Measurements from ENCODE around the gene ZNF701. TPM values are rescaled to one million over a fixed set of nuclear protein-coding genes. Genes with fewer than 3 reads are reported as not detected.
"Not testable (repeated sequence)": the region's sequence is repeated elsewhere in the genome, so short reads cannot be mapped to it uniquely, and the experiment has no call there.

The ZNF701 gene
- total RNA-seq, 6 donors from 2014 or later = 6.8 to 25.3 (median 16.0) TPM

GRCh38 chr19:52554216-52554971, 15.7 kb upstream of the ZNF701 start:
- ATAC-seq (ENCODE audit: low FRiP score in 2 of 2) (no peak), DNase-seq (no peak)
- WGBS, 2 donors = 95 to 97% methylated on average over 15 of the region's 15 CpGs
- H3K27me3 ChIP-seq = no peaks in the 10 kb centered on the region
- TF ChIP-seq POLR2A (IDR thresholded peaks at IDR 0.05) (no peak), POLR2AphosphoS5 (IDR thresholded peaks at IDR 0.05) (no peak), EP300 (IDR thresholded peaks at IDR 0.05) (no peak)
- TF ChIP-seq, protein P1, sequence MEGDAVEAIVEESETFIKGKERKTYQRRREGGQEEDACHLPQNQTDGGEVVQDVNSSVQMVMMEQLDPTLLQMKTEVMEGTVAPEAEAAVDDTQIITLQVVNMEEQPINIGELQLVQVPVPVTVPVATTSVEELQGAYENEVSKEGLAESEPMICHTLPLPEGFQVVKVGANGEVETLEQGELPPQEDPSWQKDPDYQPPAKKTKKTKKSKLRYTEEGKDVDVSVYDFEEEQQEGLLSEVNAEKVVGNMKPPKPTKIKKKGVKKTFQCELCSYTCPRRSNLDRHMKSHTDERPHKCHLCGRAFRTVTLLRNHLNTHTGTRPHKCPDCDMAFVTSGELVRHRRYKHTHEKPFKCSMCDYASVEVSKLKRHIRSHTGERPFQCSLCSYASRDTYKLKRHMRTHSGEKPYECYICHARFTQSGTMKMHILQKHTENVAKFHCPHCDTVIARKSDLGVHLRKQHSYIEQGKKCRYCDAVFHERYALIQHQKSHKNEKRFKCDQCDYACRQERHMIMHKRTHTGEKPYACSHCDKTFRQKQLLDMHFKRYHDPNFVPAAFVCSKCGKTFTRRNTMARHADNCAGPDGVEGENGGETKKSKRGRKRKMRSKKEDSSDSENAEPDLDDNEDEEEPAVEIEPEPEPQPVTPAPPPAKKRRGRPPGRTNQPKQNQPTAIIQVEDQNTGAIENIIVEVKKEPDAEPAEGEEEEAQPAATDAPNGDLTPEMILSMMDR (IDR thresholded peaks at IDR 0.05) = no peak
- H3K36me3 ChIP-seq = peaks cover 16 to 78% (median 72%) of the 10 kb centered on the region in 4 donors
- H3K4me1 ChIP-seq = no peaks in the 10 kb centered on the region
- no peak overlapping the region for H3K27ac ChIP-seq
- H3K4me3 ChIP-seq = no peak overlapping the region
- H3K9me3 ChIP-seq = peaks cover 53 to 98% (median 95%) of the 10 kb centered on the region in 4 donors

DNA sequence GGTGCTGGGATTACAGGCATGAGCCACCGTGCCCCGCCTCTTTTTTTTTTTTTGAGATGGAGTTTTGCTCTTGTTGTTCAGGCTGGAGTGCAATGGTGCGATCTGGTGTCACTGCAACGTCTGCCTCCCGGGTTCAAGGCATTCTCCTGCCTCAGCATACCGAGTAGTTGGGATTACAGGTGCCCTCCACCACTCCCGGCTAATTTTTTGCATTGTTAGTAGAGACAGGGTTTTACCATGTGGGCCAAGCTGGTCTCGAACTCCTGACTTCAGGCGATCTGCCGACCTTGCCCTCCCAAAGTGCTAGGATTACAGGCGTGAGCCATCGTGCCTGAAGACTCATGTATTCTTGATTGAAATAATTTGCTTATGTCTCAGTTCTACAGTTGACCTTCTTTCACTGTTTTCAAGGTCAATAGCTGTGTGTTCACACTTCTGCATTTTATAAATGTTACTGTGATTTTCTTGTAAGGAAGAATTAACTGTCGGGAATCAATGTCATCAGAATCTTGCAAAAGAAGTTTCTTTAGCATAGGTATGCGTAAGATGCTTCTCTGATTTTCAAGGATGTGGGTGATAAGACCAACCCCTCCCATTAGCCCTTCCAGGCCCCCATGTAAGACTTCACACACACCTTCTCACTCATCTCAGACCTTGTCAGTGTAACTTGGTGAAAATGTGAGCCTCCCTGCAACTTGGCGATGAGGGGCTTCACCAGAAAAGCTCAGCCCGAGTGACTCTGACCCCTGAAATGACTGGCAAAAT, 12.7 kb upstream of the ZNF701 start:
- peaks cover 43 to 96% (median 94%) of the 10 kb centered on the region in 4 donors for H3K9me3 ChIP-seq
- 96 to 98% methylated on average over 16 of the region's 16 CpGs for WGBS, 2 donors

GRCh38 chr19:52558732-52559445, 11.2 kb upstream of the ZNF701 start:
- not testable (repeated sequence) for ATAC-seq (ENCODE audit: low FRiP score in 2 of 2); H3K27me3 ChIP-seq; H3K27ac ChIP-seq; DNase-seq; H3K4me1 ChIP-seq; H3K4me3 ChIP-seq
- WGBS, 2 donors = 72 to 78% methylated on average over 5 of the region's 5 CpGs
- Histone ChIP-seq H3K36me3 (peaks cover 2 to 60% (median 44%) of the 10 kb centered on the region in 4 donors), H3K9me3 (peaks cover 30 to 96% (median 93%) of the 10 kb centered on the region in 4 donors)

More for the DNA sequence above, 12.7 kb upstream of the ZNF701 start:
- DNase-seq = no peak
- no peaks in the 10 kb centered on the region for H3K4me1 ChIP-seq
- H3K4me3 ChIP-seq = no peak overlapping the region
- H3K27me3 ChIP-seq = no peaks in the 10 kb centered on the region
- TF ChIP-seq, protein P1 (IDR thresholded peaks at IDR 0.05) = no peak
- TF ChIP-seq EP300 (IDR thresholded peaks at IDR 0.05) (no peak), POLR2A (IDR thresholded peaks at IDR 0.05) (no peak), POLR2AphosphoS5 (IDR thresholded peaks at IDR 0.05) (no peak)
- ATAC-seq (ENCODE audit: low FRiP score in 2 of 2) = no peak
- no peak overlapping the region for H3K27ac ChIP-seq
- H3K36me3 ChIP-seq = peaks cover 8 to 69% (median 57%) of the 10 kb centered on the region in 4 donors

DNA sequence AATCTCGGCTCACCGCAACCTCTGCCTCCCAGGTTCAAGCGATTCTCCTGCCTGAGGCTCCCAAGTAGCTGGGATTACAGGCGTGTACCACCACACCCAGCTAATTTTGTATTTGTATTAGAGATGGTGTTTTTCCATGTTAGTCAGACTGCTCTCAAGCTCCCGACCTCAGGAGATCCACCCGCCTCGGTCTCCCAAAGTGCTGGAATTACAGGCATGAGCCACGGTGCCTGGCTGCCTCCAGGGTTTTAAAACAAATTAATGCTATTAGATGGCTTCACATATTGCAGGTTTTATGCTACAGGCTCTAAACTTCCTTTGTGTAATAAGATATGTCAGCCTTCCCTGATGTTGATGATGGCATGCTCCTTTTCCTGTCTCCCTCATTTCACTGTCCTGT, 8.5 kb upstream of the ZNF701 start:
- peaks cover 0 to 46% (median 31%) of the 10 kb centered on the region in 4 donors for H3K36me3 ChIP-seq
- peaks cover 12 to 90% (median 85%) of the 10 kb centered on the region in 4 donors for H3K9me3 ChIP-seq
- not testable (repeated sequence) for H3K27me3 ChIP-seq; H3K27ac ChIP-seq; H3K4me3 ChIP-seq; H3K4me1 ChIP-seq; ATAC-seq (ENCODE audit: low FRiP score in 2 of 2); DNase-seq
- 99 to 100% methylated on average over 8 of the region's 8 CpGs for WGBS, 2 donors

- no peaks in the 10 kb centered on the region for H3K27me3 ChIP-seq
- peaks cover 7 to 16% (median 11%) of the 10 kb centered on the region in 4 donors for H3K4me1 ChIP-seq
- WGBS, 2 donors = 92 to 94% methylated on average over 6 of the region's 6 CpGs
- H3K9me3 ChIP-seq = peaks cover 0 to 72% (median 56%) of the 10 kb centered on the region in 4 donors
- H3K27ac ChIP-seq = no peak overlapping the region
- H3K36me3 ChIP-seq = peaks cover 0 to 18% (median 10%) of the 10 kb centered on the region in 4 donors
- ATAC-seq (ENCODE audit: low FRiP score in 2 of 2) = no peak
- no peak for DNase-seq
- H3K4me3 ChIP-seq = no peak overlapping the region
- TF ChIP-seq POLR2AphosphoS5 (IDR thresholded peaks at IDR 0.05) = no peak
- no peak for TF ChIP-seq EP300 (IDR thresholded peaks at IDR 0.05)
- TF ChIP-seq, protein P1 (IDR thresholded peaks at IDR 0.05) = no peak
- no peak for TF ChIP-seq POLR2A (IDR thresholded peaks at IDR 0.05)
Measured at GRCh38 chr19:52566121-52566520, 4.0 kb upstream of the ZNF701 start.

All from upper lobe of left lung (tissue), 6 donors.